LNCAP (cell line): ENCODE data around the gene GNG3.

Experiments used
- CTCF ChIP-seq: fragments of 450-650 bp; IDR thresholded peaks from 2 replicates; pipeline ENCODE4 v1.5.1; 2017; ENCODE audit warnings: mild to moderate bottlenecking

The GNG3 gene

GRCh38 chr11:62727165-62727871 lies 19.8 kb downstream of the GNG3 start, which contains the start of gene HNRNPUL2:
TSS of gene HNRNPUL2 (minus strand) at chr11:62727457. CDS start at chr11:62727156, 301 bp downstream.
- no peak for TF ChIP-seq CTCF

- TF ChIP-seq CTCF, result no peak
Measured at GRCh38 chr11:62727872-62728170, 20.3 kb downstream of the GNG3 start.

GRCh38 chr11:62728171-62728988 lies 20.9 kb downstream of the GNG3 start, which contains the start of gene TTC9C:
TSS of gene TTC9C (plus strand) at chr11:62728486. CDS start at chr11:62728849, 363 bp downstream.
- TF ChIP-seq CTCF, result no peak

GRCh38 chr11:62732830-62733229 lies 25.4 kb downstream of the GNG3 start:
- TF ChIP-seq CTCF, result no peak; the same call in 1 of the 2 replicates

- no peak for TF ChIP-seq CTCF
Measured at GRCh38 chr11:62737196-62737595, 29.7 kb downstream of the GNG3 start.

- no peak for TF ChIP-seq CTCF
Measured at GRCh38 chr11:62747475-62748160, 40.1 kb downstream of the GNG3 start.

GRCh38 chr11:62752177-62752785 lies 44.8 kb downstream of the GNG3 start:
- no peak for TF ChIP-seq CTCF
